MM.1S (cell line): ENCODE data around the gene TRIM52.

Source experiments
- CTCF ChIP-seq: fragments of 300-600 bp; sonication (generic); IDR thresholded peaks from 2 replicates; pipeline ENCODE4 v1.5.1; 2016; ENCODE audit warnings: antibody characterized with exemption, low read length, mixed read lengths
- EZH2 ChIP-seq: fragments of 300-600 bp; sonication (generic); optimal IDR thresholded peaks from 2 replicates; pipeline ENCODE3; 2017; ENCODE audit warnings: low read depth, mild to moderate bottlenecking, antibody characterized with exemption, low read length, mixed read lengths

GRCh38 chr5:181217803-181218062 lies 43.2 kb downstream of the TRIM52 start:
- TF ChIP-seq CTCF (no peak), EZH2 (no peak)
